NCI-H345 (cell line): ENCODE measurements around the gene RBM20.

ENCODE experiments used
- DNase-seq: peaks from one replicate; lab custom pipeline; 2025; lab: John Stamatoyannopoulos, UW

RBM20 gene

DNA sequence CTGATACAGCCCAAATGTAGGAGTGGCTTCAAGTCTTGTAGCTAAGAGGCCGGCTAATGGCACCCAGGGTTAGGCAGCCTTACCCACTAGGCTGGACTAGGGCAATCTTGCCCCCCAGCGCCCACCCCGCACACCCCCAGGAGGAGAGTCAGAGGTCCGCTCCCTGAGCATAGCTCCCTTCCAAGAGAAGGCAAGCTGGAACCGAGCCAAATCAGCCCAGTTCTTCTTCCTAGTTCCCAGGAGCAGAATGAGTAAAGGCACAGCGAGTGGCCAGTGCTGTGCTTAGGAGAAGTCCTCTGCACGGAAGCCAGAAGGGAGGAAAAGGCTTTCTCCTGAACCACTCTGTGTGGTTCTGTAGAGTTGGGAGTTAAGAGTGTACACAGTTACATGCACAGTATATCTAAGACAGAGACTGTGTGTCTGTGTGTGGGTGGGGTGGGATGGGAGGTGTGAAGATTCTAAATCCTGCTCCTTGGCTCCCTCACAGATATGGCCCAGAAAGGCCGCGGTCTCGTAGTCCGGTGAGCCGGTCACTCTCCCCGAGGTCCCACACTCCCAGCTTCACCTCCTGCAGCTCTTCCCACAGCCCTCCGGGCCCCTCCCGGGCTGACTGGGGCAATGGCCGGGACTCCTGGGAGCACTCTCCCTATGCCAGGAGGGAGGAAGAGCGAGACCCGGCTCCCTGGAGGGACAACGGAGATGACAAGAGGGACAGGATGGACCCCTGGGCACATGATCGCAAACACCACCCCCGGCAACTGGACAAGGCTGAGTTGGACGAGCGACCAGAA lies 167.8 kb downstream of the RBM20 start:
- no peak for DNase-seq

DNA sequence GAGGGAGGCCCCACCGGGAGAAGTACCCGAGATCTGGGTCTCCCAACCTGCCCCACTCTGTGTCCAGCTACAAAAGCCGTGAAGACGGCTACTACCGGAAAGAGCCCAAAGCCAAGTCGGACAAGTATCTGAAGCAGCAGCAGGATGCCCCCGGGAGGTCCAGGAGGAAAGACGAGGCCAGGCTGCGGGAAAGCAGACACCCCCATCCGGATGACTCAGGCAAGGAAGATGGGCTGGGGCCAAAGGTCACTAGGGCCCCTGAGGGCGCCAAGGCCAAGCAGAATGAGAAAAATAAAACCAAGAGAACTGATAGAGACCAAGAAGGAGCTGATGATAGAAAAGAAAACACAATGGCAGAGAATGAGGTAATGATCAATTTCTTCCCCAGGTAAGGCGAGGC lies 168.4 kb downstream of the RBM20 start:
- no peak for DNase-seq

DNA sequence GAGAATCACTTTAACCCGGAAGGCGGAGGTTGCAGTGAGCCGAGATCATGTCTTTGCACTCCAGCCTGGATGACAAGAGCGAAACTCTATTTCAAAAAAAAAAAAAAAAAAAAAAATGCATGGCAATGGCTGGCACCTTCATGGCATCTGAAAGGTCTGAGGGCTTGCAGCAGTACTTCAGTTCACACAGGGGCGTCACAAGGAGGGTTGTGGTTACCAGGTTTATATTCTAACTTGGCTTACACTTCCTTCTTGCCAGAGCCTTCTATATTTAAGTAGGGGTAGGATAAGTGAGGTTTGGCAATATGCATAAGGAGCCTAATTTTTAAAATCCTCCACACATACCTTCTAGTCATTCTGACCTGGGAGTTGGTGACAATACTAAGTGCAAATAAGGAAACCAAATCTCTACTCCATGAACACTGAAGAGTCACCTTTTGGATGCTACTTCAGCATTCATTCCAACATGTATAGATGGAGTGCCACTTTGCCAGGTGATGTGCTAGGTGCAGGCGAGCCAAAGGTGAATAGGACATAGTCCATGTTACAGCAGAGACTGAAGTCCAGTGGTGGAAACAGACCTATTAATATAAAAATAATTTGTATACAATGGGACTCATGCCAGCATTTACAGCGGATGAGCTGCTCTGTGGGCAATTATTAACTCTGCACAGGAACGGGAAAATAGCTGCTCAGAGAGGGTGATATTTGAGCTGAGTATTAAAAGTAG lies 169.8 kb downstream of the RBM20 start:
- DNase-seq: no peak

DNA sequence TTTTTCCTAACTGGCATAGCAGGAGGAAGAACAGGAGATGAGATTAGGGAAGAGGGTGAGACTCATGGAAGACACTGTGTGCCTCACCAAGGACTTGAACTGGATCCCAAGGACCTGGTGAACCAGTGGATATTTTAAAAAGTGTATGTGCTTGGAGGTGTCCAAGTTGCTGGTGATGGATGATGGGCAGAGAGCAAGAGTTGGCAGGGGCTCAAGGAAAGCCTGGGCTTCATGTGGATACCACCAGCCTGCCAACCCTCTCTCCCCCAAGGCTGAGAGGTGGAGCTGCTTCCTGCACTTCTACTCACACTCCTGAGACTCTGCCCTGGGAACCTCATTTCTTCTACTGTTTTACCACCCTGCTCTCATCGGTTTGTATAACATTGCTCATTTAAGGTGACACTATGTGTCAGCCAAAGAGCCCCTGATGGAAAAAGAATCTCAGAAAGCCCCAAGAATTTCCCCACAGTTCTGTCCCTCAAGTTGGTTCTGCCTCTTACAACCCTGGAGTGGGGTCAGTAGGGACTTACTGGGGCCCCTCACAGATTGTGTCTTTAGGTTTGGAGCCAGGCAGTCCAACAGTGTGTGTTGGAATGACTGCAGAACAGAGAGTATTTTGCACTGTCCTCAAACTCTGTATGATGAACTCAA lies 171.3 kb downstream of the RBM20 start:
- DNase-seq: no peak

DNA sequence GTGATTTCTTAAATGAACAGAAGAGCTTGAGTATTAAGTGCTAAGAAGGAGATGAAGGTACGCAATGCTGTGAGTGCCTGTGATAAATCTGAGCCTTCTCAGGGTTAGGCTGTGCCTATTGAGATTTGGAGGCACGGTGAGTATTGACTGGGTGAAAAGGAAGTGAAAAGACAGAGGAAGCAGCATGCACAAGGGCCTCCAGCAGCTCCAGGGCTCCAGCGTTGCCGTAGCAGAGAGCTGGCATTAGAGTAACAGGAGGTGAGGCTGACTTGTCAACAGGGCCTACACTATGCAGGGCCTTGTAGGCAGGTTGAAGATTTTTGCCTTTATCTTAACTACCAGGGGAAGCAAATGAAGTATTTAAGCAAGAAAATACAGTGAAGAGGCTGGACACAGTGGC lies 173.5 kb downstream of the RBM20 start:
- no peak for DNase-seq

DNA sequence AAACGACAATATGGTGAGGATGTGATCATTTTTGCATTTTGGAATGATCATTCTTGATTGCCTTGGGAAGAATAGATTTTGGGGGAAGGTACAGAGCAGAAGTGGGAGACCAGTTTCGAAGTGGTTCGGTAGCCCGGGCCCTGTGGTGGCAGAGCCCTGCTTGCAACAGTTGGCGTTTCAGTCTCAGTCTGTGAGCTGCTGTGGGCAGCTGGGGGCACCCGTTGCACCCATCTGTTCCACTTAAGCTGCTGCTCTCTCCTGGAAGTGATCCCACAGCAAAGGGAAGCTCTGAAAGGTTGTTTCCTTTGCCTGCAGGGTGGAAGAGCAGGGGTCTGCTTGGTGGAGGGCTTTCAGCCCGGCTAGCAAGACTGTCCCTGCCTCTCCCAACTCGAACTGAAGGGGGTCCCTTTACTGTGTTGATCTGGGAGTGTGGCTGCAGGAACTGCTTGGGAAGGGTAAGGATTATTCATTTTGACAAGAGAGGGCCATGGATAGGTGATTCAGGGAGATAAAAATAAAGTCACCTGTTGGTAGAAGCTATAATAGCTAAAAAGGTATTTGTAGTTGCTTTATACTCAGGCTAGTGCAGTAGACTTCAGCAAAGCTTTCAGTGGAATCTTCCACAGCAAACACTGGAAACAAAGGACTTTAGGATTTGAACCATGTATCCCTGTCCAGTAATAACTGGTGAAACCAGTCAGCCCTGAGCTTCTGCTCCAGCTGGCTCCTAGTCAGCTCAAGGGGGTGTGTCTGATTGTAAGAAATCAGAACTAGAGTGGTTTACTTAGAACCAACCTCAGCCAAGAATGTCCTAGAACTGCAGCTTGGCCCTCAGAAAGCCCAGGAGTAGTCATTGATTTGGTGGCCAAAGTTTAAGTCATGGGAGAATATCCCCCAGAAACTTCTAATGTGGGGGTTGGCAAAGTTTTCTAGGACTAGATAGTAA lies 174.4 kb downstream of the RBM20 start:
- DNase-seq: no peak

DNA sequence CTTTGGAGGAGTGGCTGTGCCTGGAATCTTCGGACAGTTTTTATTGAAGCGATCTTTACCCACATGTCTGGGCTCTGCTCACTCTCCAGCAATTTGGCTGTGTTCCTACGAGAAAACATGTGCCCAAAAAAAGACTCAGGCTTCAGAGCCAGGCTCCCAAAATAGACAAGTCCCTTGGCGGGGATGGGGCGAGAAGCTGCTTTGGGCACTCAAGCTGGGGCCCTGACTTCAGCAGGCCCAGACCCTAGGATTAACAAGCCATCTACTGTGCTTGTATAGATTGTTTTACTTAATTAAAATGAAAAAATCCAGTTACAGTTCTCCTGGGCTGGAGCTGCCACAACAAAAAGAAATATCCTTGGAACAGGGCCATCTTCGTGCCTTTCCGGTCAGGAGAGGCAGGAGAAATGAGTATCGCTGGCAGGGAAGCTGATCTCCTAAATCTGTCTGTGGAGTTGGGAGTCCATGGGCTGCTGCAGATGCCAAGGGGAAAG lies 176.2 kb downstream of the RBM20 start:
- DNase-seq: no peak

DNA sequence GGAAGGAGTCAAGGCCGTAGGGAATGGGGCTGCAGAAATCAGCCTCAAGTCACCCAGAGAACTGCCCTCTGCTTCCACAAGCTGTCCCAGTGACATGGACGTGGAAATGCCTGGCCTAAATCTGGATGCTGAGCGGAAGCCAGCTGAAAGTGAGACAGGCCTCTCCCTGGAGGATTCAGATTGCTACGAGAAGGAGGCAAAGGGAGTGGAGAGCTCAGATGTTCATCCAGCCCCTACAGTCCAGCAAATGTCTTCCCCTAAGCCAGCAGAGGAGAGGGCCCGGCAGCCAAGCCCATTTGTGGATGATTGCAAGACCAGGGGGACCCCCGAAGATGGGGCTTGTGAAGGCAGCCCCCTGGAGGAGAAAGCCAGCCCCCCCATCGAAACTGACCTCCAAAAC lies 177.4 kb downstream of the RBM20 start:
- DNase-seq: no peak

DNA sequence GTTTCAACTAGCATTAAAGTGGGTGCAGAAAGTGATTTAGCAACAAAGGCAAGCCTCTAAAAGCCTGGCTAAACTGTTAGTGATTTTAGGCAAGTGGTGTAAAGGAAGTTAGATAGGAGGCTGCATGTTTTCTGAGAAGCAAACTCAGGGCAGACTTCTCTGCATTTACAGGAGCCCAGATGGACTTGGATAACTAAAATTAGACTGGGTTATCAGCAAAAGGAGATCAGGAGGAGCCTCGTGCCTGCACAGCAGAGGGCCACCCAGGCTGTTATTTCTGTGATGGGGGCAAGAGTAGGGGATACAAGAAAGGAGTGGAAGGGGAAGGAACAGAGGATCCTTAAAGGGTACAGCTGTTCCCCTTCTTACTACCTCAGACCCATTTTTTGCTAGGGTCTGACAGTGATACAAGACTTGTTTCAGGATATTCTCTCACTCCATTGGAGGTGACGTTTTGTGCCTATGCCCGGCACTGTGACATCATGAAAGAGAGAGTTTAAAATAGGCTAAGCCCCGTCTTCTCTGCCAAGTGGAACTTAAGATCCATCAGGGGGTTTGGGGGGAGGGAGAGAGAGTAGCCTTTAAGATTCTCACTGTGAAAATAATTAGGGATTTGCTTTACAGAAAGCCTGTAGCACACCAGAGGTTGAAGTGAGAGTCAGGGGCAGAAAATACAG lies 178.0 kb downstream of the RBM20 start:
- DNase-seq: no peak

DNA sequence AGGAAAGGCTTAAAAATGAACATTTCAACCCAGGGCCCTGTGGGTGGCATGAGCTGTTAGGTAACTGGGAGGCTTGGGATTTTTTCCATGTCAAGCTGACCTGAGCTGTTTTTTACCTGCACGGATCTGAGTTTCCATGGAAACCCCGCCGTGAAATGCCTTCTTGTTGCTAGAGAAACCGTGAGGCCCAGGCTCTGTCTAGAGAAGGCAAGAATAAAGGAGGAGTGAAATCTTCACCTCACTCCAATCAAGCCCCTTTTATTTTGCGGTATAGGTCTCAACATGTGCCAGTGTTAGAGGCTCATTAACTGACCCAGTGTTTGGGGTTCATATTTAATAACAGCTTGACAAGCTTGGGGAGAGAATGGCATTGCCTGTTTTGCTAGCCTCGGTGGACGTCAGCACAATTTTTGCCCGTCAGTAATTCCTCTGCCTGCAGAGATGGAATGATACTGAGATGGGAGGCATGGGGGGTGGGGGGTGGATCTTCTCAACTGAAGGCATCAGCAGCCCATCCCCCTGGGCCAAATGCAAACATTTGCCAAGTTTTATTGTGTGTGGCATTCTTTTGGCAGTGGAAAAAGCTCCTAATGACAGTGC lies 178.7 kb downstream of the RBM20 start:
- DNase-seq: no peak

DNA sequence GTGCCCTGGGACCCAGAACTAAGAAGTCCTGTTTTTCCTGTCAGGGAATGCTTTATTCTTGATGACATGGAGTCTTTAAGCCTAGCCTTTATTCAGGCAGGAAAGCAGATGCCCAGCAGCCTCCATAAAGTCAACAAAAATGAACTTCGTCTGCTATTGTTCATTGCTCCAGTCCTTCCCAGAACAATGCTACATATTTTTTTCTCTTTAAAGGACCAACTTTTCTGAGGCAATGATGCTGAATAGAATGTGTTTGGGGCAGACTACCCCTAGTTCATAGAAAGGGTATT lies 180.0 kb downstream of the RBM20 start:
- no peak for DNase-seq

DNA sequence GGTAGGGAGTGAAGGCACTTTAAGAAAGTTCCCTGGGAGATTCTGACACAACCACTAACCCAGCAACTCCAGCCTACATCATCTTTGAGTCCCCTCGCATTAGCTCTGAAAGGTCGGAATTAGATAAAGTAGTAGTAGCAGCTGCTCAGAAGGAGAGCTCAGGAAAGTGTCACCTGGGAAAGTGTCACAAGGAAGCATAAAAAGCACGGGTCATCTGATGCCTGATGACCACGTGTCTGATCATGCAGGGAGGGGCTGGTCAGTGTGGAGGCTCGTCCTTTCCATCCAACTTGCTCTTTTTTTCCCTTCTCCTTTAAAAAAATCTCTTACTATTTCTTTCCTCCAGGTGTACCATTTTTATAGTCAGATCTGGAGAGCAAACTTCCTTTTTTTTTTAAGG lies 180.5 kb downstream of the RBM20 start:
- DNase-seq: no peak

DNA sequence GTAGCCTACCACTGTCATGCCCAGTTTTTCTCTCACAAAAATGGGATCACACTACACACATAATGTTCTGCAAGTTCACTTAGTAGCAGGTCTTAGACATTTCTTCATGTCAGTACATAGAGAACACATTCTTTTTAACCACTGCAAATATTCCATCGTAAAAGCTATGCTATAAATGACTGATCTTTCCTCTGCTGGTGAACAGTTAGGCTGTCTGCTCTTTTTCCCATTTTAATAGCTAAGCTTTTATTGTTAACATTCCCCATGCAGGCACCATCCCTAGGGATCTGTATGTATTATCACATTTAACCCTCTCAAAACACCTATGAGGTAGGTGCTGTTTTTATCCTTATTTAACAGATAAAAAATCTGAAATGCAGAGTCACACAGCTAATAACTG lies 181.4 kb downstream of the RBM20 start:
- DNase-seq: no peak

DNA sequence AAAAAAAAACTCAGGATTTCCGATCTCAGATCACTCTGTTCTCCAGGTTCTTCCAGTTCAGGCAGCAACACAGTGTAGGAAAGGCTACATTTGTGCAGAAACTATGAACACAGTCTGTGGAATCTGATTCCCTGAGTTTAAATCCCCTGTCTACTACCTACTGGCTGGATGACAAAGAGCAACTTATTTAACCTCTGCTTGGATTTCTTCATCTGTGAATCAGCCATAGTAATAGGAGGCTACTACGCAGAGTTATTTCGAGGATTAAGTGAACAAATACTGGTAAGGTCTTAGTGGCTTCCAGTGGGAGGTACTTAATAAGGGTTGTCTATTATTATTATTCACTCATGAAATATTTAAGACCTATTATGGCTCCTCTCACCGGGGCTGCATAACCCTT lies 183.3 kb downstream of the RBM20 start:
- DNase-seq: no peak

DNA sequence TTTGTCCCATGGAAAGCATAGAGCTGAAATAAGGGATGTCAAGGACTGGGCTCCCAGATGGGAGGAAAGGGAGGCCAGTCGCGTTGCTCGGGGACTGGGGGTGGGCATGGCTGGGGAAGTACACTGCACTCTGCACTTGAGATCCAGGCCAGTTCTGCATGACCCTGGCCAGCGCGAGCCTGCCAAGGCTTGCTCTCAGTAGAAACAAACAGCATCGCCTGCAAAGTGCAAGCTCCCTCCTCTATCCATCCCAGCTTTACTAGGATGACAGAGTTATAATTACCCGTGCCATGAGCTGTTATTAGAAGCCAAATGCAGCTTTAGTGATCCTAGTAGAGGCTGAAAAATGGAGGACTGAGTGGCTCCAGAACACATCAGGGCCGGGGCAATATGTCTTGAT lies 183.7 kb downstream of the RBM20 start:
- DNase-seq: no peak

DNA sequence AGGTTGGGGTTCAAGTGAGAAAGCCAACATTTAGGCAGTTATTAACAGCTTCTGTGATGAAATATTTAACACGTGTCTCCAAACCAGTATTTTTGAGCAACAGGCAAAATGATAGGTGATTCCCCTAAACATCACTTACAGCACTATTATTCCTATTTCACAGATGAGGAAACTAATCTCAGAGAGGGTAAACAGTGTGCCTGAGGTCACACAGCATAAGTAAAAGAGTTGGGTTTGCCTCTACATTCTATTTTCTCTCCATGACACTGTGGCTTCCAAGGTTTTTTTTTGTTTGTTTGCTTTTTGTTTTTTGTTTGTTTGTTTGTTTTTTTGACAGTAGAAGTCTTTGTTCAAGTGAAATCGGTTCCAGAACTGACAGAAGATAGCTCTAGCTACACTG lies 184.4 kb downstream of the RBM20 start:
- no peak for DNase-seq

DNA sequence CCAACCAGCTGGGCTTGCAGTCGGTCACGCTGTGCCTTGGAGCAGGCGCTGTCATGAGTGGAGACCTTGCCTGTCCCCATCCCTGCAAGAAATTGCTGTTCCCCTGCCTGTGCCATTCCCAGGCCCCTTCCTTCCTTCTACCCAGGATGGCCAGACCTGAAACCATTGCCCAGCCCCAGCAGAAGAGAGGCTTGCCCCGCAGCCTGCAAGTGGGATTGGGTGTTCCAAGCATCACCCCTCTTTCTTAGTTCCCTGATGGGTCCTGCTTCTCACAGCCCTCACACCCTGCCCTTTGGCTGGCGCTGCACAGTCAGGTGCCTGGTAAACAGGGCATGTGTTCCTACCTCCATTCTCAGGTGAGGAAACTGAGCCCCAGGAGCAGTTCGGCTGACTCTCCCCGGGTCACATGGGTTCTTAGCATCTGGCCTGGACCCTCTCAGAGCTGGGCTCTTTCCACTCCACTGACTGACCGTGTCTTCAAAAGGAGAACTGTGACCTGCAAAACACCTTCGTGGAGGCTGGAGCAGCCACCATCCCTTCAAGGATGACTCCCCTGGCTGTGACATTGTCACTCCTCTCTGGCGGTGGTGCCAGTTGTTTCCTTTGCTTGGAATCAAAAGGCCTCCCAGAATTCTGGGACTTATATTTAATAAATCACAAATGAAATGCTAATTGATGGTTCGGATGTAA lies 185.7 kb downstream of the RBM20 start:
- DNase-seq: no peak

DNA sequence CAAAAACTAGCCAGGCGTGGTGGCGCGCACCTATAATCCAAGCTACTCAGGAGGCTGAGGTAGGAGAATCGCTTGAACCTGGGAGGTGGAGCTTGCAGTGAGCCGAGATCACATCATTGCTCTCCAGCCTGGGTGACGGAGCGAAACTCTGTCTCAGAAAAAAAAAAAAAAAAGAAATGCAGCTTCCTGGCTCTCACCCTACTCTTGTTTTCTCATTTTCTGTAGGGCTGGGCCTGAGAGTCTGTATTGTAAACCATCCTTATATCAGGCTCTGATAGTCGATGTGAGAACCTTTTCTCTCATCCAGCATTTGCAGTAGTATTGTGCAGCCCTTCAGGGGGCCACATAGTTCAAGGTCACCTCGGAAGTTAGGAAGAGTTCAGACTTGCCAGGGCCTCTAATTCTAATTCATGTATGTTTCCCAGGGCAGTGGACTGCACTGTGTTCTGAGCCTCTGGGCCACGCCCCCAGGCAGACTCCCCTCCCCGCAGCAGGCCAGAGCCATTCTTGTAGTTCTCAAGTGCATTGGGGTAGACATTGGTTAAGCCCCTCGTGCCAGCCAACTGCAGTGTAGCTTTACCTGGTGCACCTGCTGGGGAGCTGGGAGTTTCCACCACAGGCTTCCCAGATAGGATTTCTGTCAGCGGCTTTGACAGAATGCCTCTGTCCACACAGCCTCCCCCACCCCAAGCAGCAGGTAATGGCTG lies 189.3 kb downstream of the RBM20 start:
- no peak for DNase-seq

DNA sequence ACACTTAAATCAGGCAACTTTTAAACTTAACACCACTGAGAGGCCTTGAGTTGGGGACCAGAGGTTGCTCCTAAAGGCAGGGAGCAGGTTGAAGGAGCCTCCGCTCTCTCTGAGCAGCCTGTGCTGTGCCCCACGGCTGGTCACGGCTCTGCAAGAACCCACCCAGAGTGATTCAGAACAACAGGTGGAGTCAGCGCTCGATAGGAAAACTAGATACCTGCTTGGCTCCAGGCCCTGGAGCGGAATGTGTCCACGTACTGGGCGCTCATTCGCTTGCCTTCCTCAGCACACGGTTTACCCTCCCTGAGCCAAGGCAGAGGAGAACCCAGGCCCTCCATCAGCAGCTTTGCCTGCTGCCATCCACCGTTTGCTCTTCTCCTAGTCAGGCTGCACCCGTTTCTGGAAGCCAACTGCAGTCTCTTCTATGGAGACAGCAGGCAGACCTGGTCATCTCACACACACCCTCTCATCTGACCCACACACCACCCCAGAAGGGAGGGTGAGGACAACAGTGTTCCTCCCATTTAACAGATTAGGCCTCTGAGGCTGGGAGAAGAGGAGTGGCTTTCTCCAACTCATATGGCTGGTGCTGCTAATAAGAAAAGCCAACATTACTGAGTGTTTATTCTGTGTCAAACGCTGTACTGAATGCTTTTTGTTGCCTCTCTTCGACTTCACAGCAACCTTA lies 189.9 kb downstream of the RBM20 start:
- DNase-seq: no peak
